Erythroblast (primary cell): ENCODE measurements around the gene PNMT.

Experiments
- GATA1 ChIP-seq: IDR thresholded peaks from 2 replicates; pipeline ENCODE4 v1.6.1; 2011; ENCODE audit warnings: low read depth, mild to moderate bottlenecking, control low read depth, low read length, moderate library complexity
- POLR2A ChIP-seq: IDR thresholded peaks from 2 replicates; pipeline ENCODE4 v1.6.1; 2011; ENCODE audit warnings: mild to moderate bottlenecking, low read length

GRCh38 chr17:39696731-39697130 is 28.5 kb downstream of the PNMT start:
- no peak for TF ChIP-seq POLR2A
- no peak for TF ChIP-seq GATA1
